BE2C (cell line): ENCODE measurements around the gene TMEM60.

Source experiments
- DNase-seq: peaks from one replicate; pipeline ENCODE4 v3.0.0-alpha.2; 2020
- H3K27me3 ChIP-seq: fragments of 250-450 bp; sonication (Bioruptor Pico); 2 replicates; pipeline ENCODE4 v1.5.1; 2020; ENCODE audit warnings: mild to moderate bottlenecking
- H3K36me3 ChIP-seq: fragments of 250-450 bp; sonication (Bioruptor Pico); 2 replicates; pipeline ENCODE4 v1.5.1; 2020; ENCODE audit warnings: mild to moderate bottlenecking
- H3K4me1 ChIP-seq: fragments of 250-450 bp; sonication (Bioruptor Pico); 2 replicates; pipeline ENCODE4 v1.5.1; 2020
- H3K4me3 ChIP-seq: 2 replicates; pipeline ENCODE4 v1.5.1; 2011; ENCODE audit warnings: low read depth, low read length
- H3K9me3 ChIP-seq: fragments of 250-450 bp; sonication (Bioruptor Pico); 2 replicates; pipeline ENCODE4 v1.5.1; 2020
- TF ChIP-seq, protein P1 (sequence below): IDR thresholded peaks from 2 replicates; pipeline ENCODE4 v1.5.1; 2012; ENCODE audit warnings: mild to moderate bottlenecking, low read depth, low read length

TMEM60 gene

GRCh38 chr7:77782383-77782782 is 15.9 kb downstream of the TMEM60 start:
- Histone ChIP-seq H3K4me1 (no peaks in the 10 kb centered on the region), H3K4me3 (no peak overlapping the region), H3K9me3 (no peaks in the 10 kb centered on the region), H3K36me3 (peaks cover 32% of the 10 kb centered on the region), H3K27me3 (no peaks in the 10 kb centered on the region)
- DNase-seq: no peak
- TF ChIP-seq, protein P1, sequence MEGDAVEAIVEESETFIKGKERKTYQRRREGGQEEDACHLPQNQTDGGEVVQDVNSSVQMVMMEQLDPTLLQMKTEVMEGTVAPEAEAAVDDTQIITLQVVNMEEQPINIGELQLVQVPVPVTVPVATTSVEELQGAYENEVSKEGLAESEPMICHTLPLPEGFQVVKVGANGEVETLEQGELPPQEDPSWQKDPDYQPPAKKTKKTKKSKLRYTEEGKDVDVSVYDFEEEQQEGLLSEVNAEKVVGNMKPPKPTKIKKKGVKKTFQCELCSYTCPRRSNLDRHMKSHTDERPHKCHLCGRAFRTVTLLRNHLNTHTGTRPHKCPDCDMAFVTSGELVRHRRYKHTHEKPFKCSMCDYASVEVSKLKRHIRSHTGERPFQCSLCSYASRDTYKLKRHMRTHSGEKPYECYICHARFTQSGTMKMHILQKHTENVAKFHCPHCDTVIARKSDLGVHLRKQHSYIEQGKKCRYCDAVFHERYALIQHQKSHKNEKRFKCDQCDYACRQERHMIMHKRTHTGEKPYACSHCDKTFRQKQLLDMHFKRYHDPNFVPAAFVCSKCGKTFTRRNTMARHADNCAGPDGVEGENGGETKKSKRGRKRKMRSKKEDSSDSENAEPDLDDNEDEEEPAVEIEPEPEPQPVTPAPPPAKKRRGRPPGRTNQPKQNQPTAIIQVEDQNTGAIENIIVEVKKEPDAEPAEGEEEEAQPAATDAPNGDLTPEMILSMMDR: no peak

GRCh38 chr7:77778535-77778934 is 19.7 kb downstream of the TMEM60 start:
- Histone ChIP-seq H3K27me3 (no peaks in the 10 kb centered on the region), H3K36me3 (peaks cover 44% of the 10 kb centered on the region), H3K9me3 (no peaks in the 10 kb centered on the region), H3K4me1 (no peaks in the 10 kb centered on the region; the same call in 1 of the 2 replicates), H3K4me3 (no peak overlapping the region)
- TF ChIP-seq, protein P1: no peak
- DNase-seq: no peak

GRCh38 chr7:77771901-77772300 is 26.3 kb downstream of the TMEM60 start:
- Histone ChIP-seq H3K4me1 (peaks cover 3% of the 10 kb centered on the region), H3K4me3 (no peak overlapping the region), H3K9me3 (no peaks in the 10 kb centered on the region), H3K27me3 (no peaks in the 10 kb centered on the region), H3K36me3 (peaks cover 37% of the 10 kb centered on the region)
- no peak for DNase-seq
- TF ChIP-seq, protein P1: no peak

- H3K4me3 ChIP-seq: no peak overlapping the region
- peaks cover 34% of the 10 kb centered on the region for H3K36me3 ChIP-seq
- TF ChIP-seq, protein P1: no peak
- H3K4me1 ChIP-seq: peaks cover 3% of the 10 kb centered on the region
- DNase-seq: no peak
- H3K27me3 ChIP-seq: no peaks in the 10 kb centered on the region
- no peaks in the 10 kb centered on the region for H3K9me3 ChIP-seq
These were observed 27.9 kb downstream of the TMEM60 start for GRCh38 chr7:77770316-77770715.

GRCh38 chr7:77766801-77767605 is 31.2 kb downstream of the TMEM60 start:
- H3K4me3 ChIP-seq: no peak overlapping the region
- TF ChIP-seq, protein P1: no peak
- no peaks in the 10 kb centered on the region for H3K27me3 ChIP-seq
- H3K4me1 ChIP-seq: peaks cover 2% of the 10 kb centered on the region; the same call in 1 of the 2 replicates
- peaks cover 16% of the 10 kb centered on the region for H3K36me3 ChIP-seq
- no peaks in the 10 kb centered on the region for H3K9me3 ChIP-seq
- no peak for DNase-seq

GRCh38 chr7:77765906-77766800 is 32.1 kb downstream of the TMEM60 start:
- Histone ChIP-seq H3K9me3 (no peaks in the 10 kb centered on the region), H3K27me3 (no peaks in the 10 kb centered on the region), H3K4me1 (no peaks in the 10 kb centered on the region; the same call in 1 of the 2 replicates), H3K36me3 (peaks cover 13% of the 10 kb centered on the region), H3K4me3 (no peak overlapping the region)
- TF ChIP-seq, protein P1: no peak
- no peak for DNase-seq
